Heart right ventricle (tissue), 16 donors: ENCODE results near the gene NACC2. TPM values are rescaled to one million over a fixed set of nuclear protein-coding genes. Genes with fewer than 3 reads are reported as not detected.

Experiments
- ATAC-seq, 8 donors: fragments of 200-7000 bp; cut with Tn5 transposase; one replicate each; pipeline ENCODE4 v1.9.1; 2020; ENCODE audit warnings: mild to moderate bottlenecking in 8 of 8, moderate library complexity in 8 of 8, moderate number of reproducible peaks in 1 of 8
- DNase-seq, 2 donors: peaks; one replicate each; pipeline ENCODE4 v3.0.0-alpha.2; 2020
- H3K27ac ChIP-seq, 10 donors: fragments of 200-600 bp; sonication (generic) in 2 of 10; one replicate each; pipeline versions ENCODE4 v1.5.0 to v1.8.0; 2020 to 2022; ENCODE audit warnings: mild to moderate bottlenecking in 3 of 10
- H3K27me3 ChIP-seq, 7 donors: fragments of 200-600 bp; one replicate each; pipeline ENCODE4 v1.8.0; 2021 to 2022; ENCODE audit warnings: mild to moderate bottlenecking in 2 of 7
- H3K36me3 ChIP-seq, 9 donors: fragments of 200-600 bp; sonication (generic) in 1 of 9; one replicate each; pipeline versions ENCODE4 v1.5.0 to v1.8.0; 2020 to 2022; ENCODE audit warnings: mild to moderate bottlenecking in 2 of 9
- H3K4me1 ChIP-seq, 9 donors: fragments of 200-600 bp; sonication (generic) in 1 of 9; one replicate each; pipeline versions ENCODE4 v1.5.0 to v1.8.0; 2020 to 2022; ENCODE audit warnings: mild to moderate bottlenecking in 4 of 9
- H3K4me3 ChIP-seq, 10 donors: fragments of 200-600 bp; sonication (generic) in 2 of 10; one replicate each; pipeline versions ENCODE4 v1.5.0 to v1.8.0; 2020 to 2022; ENCODE audit warnings: mild to moderate bottlenecking in 7 of 10, moderate library complexity in 2 of 10
- H3K9me3 ChIP-seq, 11 donors: fragments of 200-600 bp in 10 of 11; sonication (generic) in 2 of 11; one replicate each; pipeline versions ENCODE4 v1.5.0 to v1.8.0; 2013 to 2022; ENCODE audit warnings: mild to moderate bottlenecking in 2 of 11, control low read depth in 1 of 11, moderate library complexity in 1 of 11
- WGBS, 2 donors: extraction: QIAGEN DNeasy Blood & Tissue Kit; methylation state at CpG; one replicate each; pipeline ENCODE4 v1.1.7; 2013; ENCODE audit warnings: inconsistent platforms in 1 of 2; 5-methylcytosine and 5-hydroxymethylcytosine counted together
- intact Hi-C, 10 donors: fragments of 100-400 bp; cut with DNase I; formaldehyde crosslinking; loops; one replicate each; pipeline versions ENCODE4 v1.11.1 to v1.14.2; 2022
- polyA plus RNA-seq, 2 donors: library from polyadenylated mRNA; stranded (reverse); fragments of 200-250 nt; gene quantifications; one replicate each; pipeline ENCODE4 v1.2.3, GENCODE V29; 2013
- total RNA-seq, 10 donors: library from RNA; stranded (reverse); fragmentation: NEBNext Ultra II Directional in 3 of 10; extraction: Animal tissue kit (Norgen Biotek cat#: 25700) in 3 of 10; gene quantifications; one replicate each; pipeline versions ENCODE4 v1.2.1 to v1.2.4, GENCODE V29; 2021 to 2023
- TF ChIP-seq, protein P1 (sequence below), 9 donors: fragments of 200-600 bp; sonication (generic) in 2 of 9; IDR thresholded peaks; one replicate each; pipeline versions ENCODE4 v1.5.0 to v1.8.0; 2021 to 2022; ENCODE audit warnings: antibody characterized with exemption in 9 of 9, mild to moderate bottlenecking in 5 of 9, moderate library complexity in 1 of 9
- donor health status: Arrhythmogenic right ventricular cardiomyopathy.
- donor health status: ischemic (EF 13 %, LVEDD 7.1; RV severe dilation, severe dysfunction).
- donor health status: healthy with polysubstance abuse.
- donor health status: DM: no; HTN: yes; CAD: no.
- donor health status: DM: no; HTN: no; CAD: no.
- donor health status: ischemic (EF 25% LVEDD 6.9; RV normal size, moderate dysfunction).
- donor health status: ischemic (EF 25% LVEDD 5.7; RV mildly dilated, moderate dysfunction).
- donor health status: healthy.
- donor health status: DM: yes; HTN: yes; CAD: no.
- donor health status: Ischemic cardiomyopathy.
- donor health status: ischemic (EF 35%, LVEDD 5.7; RV mildly dilated, moderate dysfunction).
- donor health status: nonischemic (EF 11% LVEDD 7.7; RV severe dilation, severe dysfunction).
- donor health status: DM: yes; HTN: yes; CAD: no.
- donor health status: PGD.
- donor health status: ischemic (EF 29% LVEDD 5.4; RV normal size, mild dysfunction).
- donor health status: nonischemic (EF 23%, LVEDD 6.1; RV moderate dilation, normal function).

NACC2 gene
- total and polyA plus RNA-seq, 12 donors = 15.6 to 55.1 (median 39.7) TPM

DNA sequence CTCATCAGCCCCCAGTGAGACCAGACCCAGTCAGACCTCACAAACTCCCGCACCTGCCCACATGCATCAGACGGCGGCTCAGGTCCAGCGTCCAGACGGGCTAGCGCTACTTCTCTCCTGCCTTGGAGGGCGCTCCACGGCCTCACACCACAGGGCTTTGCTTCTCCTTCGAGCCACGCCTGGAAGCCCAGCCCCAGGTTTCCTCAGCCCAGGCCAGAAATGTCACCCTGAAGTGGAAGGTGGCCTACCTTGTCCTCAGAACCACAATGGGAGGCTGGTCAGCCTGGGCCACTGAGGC, 2.8 kb downstream of the NACC2 start:
- H3K27me3 ChIP-seq = no peaks in the 10 kb centered on the region
- H3K27ac ChIP-seq = peak overlapping the region in 9 of 10 donors; percentile 75 to 99 (median 97)
- H3K4me1 ChIP-seq = peaks cover 26 to 82% (median 78%) of the 10 kb centered on the region in 9 donors
- no peaks in the 10 kb centered on the region for H3K9me3 ChIP-seq
- ATAC-seq (no peak), DNase-seq (no peak)
- TF ChIP-seq, protein P1, sequence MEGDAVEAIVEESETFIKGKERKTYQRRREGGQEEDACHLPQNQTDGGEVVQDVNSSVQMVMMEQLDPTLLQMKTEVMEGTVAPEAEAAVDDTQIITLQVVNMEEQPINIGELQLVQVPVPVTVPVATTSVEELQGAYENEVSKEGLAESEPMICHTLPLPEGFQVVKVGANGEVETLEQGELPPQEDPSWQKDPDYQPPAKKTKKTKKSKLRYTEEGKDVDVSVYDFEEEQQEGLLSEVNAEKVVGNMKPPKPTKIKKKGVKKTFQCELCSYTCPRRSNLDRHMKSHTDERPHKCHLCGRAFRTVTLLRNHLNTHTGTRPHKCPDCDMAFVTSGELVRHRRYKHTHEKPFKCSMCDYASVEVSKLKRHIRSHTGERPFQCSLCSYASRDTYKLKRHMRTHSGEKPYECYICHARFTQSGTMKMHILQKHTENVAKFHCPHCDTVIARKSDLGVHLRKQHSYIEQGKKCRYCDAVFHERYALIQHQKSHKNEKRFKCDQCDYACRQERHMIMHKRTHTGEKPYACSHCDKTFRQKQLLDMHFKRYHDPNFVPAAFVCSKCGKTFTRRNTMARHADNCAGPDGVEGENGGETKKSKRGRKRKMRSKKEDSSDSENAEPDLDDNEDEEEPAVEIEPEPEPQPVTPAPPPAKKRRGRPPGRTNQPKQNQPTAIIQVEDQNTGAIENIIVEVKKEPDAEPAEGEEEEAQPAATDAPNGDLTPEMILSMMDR (IDR thresholded peaks at IDR 0.05) = no peak
- H3K36me3 ChIP-seq = peaks cover 0 to 12% (median 0%) of the 10 kb centered on the region in 9 donors
- peak overlapping the region in 1 of 10 donors; percentile 93 for H3K4me3 ChIP-seq
- WGBS, 2 donors = 86 to 93% methylated on average over 10 of the region's 10 CpGs
- intact Hi-C loops = loop anchor here in 1 of 10 donors (5.0 kb wide), 1 partner anchor 40 kb away; no protein-coding TSS in a partner anchor

GRCh38 chr9:136091582-136092352, 3.3 kb downstream of the NACC2 start:
- no peaks in the 10 kb centered on the region for H3K27me3 ChIP-seq
- H3K4me3 ChIP-seq = peak overlapping the region in 3 of 10 donors; percentile 20 to 30 (median 21)
- H3K27ac ChIP-seq = peak overlapping the region in 9 of 10 donors; percentile 75 to 99 (median 97)
- DNase-seq (peak in 1 of 2 donors; percentile 12), ATAC-seq (no peak)
- H3K4me1 ChIP-seq = peaks cover 31 to 88% (median 83%) of the 10 kb centered on the region in 9 donors
- WGBS, 2 donors = 82% methylated on average over 20 of the region's 20 CpGs
- peaks cover 0 to 12% (median 0%) of the 10 kb centered on the region in 9 donors for H3K36me3 ChIP-seq
- H3K9me3 ChIP-seq = no peaks in the 10 kb centered on the region
- intact Hi-C loops = loop anchor here in 1 of 10 donors (5.0 kb wide), 1 partner anchor 39 kb away; no protein-coding TSS in a partner anchor
- TF ChIP-seq, protein P1 (IDR thresholded peaks at IDR 0.05) = no peak

GRCh38 chr9:136090768-136091581, 4.1 kb downstream of the NACC2 start:
- peaks cover 38 to 88% (median 86%) of the 10 kb centered on the region in 9 donors for H3K4me1 ChIP-seq
- TF ChIP-seq, protein P1 (IDR thresholded peaks at IDR 0.05) = no peak
- intact Hi-C loops = loop anchor here in 1 of 10 donors (5.0 kb wide), 1 partner anchor 39 kb away; no protein-coding TSS in a partner anchor

More at GRCh38 chr9:136090768-136091581, 4.1 kb downstream of the NACC2 start:
- DNase-seq (peak; percentile 44 to 53), ATAC-seq (peak in 6 of 8 donors; percentile 12 to 52 (median 18))
- Histone ChIP-seq H3K27me3 (no peaks in the 10 kb centered on the region), H3K9me3 (no peaks in the 10 kb centered on the region), H3K4me3 (peak overlapping the region in 4 of 10 donors; percentile 6 to 30 (median 20)), H3K36me3 (peaks cover 0 to 12% (median 0%) of the 10 kb centered on the region in 9 donors), H3K27ac (peak overlapping the region; percentile 47 to 99 (median 96))
- 53 to 58% methylated on average over 22 of the region's 22 CpGs for WGBS, 2 donors
